GM19025 (cell line): ENCODE results near the gene UCK1.
"Not testable (repeated sequence)": the region's sequence is repeated elsewhere in the genome, so short reads cannot be mapped to it uniquely, and the experiment has no call there.

ENCODE experiments used
- ATAC-seq: cut with Tn5 transposase; IDR thresholded peaks from one replicate; pipeline ENCODE4 v1.9.1; 2021; ENCODE audit warnings: mild to moderate bottlenecking, low read depth, moderate library complexity; ENCODE audit not compliant: unreplicated experiment

UCK1 gene

DNA sequence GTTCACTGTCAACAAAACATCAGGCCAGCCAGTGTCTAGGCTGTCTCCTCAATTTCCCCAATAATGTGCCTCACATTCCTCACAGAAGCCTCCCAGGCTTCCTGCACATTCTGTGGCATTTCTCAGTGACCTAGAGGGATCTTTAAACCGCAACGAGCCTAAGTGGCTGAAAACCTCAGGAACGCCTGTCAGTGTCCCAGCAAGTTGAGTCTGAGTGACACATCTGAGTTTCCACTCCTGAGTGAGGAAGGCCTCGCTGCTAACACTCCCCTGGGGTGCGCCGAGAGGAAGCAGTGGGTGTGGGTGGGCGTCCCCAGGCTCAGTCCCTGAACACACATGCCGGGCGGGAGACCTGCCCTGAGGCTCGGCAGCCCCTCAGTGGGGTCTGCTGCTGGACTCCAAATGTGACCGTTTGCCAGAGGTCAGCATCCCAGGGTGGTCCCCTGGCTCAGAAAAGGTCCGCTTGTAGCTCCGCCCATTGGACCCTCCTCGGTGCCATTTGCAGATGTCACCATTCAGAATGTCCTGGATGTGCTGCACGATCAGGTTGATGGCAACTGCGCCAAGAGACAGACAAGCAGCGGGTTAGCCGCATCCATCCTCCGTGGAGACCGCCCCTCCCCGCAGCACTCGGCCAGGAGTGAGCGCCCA lies 6.3 kb downstream of the UCK1 start:
- no peak for ATAC-seq

DNA sequence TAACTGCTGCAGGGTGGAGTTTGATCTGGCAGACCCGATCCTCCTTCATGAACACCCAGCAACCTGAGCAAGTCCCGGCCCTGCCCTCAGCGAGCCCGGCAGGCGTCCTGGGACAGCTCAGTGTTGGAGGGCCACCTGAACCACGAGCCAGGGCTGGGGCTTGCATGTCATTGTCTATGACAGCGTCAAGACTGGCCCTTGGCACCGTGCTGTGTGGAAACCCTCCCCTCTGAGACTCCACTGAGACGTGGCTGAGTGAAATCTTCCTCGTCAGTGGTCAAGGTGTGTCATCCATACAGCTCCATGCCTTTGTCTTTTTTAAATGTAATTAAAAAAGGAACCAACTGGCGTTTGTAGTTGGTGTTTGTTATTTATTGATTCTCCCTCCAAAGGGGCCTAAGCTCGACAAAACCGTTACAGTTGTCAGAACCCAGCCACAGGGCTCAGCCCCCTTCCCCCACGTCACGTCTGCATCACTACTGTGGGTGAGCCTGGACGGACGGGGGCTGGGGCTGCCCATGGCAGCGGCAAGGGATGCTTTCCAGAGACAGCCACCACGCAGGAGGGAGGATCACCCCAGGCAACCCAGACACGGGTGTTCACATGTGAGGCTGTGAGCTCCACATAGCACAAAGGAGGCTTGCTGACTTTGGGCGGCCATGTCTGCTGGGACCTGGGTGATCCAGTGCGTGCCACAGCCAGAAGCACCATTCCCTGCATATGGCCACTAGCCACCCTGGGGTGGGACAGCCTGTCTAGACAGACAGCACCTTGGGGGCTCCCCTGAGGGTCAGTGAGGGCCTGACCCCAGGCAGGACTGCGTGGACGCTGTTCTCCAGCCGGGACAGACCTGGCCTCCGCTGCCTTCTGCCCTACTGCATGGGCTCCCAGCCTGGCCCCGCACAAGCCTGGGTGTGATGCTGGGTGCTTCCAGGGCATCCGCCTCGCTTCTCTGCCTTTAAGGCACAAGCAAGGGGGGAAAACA lies 7.3 kb downstream of the UCK1 start:
- ATAC-seq = no peak

DNA sequence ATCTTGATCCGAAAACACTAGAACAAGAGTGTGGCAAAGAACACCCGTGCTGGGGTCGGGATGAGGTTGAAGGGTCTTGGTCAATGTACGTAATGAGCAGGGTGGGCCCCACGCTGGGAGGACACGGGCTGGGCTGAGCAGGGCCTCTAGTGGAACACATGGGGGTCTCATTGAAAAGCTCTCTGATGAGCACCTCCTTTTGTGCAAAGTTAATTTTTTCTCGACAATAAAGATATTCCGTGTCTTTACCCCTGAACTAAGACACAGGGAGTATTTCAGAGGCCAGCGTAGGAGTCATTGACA lies 8.0 kb downstream of the UCK1 start:
- ATAC-seq = no peak

DNA sequence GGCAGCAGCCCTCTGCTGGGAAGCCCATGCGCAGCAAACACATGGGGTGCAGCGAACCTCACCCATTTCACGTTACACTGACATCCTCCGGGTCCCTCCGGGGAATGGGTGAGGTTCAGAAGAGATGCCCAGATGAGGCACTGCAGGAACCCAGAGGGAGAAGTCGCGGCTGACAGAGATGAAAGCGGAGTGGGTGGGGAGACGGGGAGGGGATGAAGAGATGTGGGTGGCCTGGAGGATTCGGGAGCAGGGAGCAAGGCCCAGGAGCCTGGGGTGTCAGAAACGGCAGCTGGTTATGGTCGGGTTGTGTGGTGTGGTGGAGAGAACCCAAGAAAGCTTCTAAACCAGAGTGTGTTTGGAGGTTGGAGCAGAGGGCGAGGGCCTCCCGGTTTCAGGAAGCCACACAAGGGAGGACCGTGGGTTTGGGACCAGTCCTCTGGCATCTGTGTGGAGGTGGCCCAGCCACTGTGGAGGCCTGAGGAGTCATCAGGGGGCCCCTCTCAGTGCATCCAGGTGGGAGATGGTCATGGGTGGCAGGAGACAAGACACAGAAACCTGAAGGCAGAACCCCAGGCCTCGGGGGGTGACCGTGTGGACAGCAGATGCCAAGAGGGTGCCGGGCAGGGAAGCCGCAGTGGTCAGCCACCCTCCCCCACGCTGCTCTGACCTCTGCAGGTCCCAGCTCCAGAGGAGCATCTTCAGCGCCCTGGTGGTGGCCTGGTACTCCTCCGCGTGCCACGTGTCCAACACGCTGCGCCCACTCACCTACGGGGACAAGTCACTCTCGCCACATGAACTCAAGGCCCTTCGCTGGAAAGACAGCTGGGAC lies 8.6 kb downstream of the UCK1 start:
- no peak for ATAC-seq

DNA sequence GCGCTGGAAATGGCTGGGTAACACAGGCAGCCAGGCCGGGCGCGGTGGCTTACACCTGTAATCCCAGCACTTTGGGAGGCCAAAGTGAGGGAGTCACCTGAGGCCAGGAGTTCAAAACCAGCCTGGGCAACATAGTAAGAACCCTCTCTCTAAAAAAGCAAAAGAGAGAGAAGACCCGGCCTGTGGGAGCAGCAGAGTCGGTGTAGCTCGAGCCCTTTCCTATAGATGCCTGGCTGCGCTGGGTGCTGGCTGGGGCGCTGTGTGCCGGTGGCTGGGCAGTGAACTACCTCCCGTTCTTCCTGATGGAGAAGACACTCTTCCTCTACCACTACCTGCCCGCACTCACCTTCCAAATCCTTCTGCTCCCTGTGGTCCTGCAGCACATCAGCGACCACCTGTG lies 9.2 kb downstream of the UCK1 start:
- ATAC-seq = no peak

DNA sequence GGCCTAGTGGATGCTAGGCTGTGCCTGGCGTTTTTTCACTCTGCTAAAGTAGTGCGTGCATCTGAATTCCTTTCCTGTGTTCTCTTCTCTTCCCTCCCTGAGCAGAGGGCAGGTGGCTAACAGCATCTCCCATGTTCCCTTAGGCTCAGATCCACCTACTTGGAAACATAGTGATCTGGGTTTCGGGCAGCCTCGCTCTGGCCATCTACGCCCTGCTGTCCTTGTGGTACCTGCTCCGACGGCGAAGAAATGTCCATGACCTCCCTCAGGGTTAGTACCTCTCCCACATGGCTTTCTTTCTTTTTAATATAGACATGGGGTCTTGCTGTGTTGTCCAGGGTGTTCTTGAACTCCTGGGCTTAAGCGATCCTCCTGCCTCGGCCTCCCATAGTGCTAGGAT lies 9.9 kb downstream of the UCK1 start:
- no peak for ATAC-seq

DNA sequence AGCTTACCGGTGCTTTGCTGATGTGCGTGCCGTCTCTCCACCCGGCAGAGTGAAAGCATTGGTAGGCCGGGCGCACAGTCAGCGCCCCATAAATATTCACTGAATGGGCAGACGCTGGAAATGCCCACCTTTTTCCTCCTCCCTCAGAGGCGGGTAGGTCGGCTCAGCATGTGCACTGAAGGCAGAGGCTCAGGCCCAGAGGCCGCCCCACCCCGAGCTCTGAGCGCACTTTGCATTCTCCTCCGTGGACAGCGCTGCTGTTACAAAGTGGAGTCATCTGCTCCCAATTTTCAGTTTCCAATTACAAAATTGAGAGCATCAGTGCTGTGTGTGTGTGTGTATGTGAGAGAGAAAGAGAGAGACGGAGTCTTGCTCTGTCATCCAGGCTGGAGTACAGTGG lies 10.6 kb downstream of the UCK1 start:
- ATAC-seq = no peak

DNA sequence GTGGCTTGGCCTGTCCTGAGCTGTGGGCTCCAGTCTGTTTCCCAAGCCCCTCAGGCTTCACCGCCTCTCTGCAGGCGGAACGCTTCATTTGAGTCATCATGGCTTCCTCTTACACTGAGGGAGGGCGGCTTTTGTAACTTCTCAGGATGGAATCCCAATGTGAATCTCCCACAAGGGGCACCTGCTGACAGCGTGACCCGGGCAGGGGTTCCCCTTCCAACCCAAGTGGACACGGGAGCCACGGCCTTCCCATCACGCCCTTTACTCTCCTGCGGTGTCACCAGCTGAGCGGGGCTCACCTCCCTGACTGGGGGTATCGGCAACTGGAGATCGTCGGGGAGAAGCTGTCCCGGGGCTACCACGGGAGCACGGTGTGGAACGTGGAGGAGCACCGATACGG lies 12.5 kb downstream of the UCK1 start:
- ATAC-seq = no peak

DNA sequence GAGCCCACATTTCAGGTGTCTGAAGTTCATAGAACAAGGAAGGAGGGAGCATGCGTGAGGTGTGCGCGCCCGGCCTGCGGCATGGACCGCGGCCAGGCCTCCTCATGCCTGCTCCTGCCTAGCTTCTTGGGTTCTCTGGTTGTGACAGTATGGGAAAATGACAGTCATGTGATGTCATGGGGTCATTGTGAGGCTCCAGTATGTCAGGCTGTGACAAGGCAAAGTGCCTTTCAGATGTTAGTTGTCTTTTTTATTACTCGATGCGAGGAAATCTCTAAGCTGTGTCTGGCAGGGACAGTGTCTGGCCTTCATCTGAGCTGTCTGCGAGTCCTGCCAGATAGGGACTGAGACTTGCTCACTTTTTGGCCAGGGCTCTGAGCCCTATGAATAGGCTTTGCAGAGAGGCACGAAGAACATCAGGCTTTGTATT lies 13.3 kb downstream of the UCK1 start:
- no peak for ATAC-seq

DNA sequence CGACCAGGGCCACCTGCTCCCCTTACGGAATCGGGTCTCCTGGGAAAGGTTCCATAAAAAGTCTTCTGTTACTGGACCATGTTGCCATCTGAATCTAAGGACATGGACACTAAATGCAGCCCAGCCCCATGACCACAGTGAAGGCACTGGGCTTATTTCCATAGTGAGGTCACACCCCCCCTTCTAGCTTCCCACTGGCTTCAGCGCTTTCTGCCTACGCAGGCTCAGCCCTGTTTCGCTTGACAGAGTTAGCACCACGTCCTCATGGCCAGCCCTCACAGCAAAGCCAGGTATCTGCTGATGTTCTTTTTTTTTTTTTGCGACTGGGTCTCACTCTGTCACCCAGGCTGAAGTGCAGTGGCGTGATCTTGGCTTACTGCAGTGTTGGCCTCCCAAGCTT lies 14.1 kb downstream of the UCK1 start:
- ATAC-seq = no peak

DNA sequence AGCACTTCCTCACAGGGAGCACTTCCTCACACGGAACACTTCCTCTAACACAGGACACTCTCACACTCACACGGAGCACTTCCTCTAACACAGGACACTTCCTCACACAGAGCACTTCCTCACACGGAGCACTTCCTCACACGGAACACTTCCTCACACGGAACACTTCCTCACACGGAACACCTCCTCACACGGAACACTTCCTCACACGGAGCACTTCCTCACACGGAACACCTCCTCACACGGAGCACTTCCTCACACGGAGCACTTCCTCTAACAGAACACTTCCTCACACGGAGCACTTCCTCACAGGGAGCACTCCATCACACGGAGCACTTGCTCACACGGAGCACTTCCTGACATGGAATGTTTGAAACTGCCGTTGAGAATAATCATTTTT lies 15.0 kb downstream of the UCK1 start:
- ATAC-seq = no peak

DNA sequence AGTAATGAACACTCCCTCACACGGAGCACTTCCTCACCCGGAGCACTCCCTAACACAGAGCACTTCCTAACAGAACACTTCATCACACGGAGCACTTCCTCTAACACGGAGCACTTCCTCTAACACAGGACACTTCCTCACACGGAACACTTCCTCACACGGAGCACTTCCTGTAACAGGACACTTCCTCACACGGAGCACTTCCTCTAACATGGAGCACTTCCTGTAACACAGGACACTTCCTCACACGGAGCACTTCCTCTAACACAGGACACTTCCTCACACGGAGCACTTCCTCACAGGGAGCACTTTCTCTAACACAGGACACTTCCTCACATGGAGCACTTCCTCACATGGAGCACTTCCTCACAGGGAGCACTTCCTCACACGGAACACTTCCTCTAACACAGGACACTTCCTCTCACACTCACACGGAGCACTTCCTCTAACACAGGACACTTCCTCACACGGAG lies 15.5 kb downstream of the UCK1 start:
- not testable (repeated sequence) for ATAC-seq

DNA sequence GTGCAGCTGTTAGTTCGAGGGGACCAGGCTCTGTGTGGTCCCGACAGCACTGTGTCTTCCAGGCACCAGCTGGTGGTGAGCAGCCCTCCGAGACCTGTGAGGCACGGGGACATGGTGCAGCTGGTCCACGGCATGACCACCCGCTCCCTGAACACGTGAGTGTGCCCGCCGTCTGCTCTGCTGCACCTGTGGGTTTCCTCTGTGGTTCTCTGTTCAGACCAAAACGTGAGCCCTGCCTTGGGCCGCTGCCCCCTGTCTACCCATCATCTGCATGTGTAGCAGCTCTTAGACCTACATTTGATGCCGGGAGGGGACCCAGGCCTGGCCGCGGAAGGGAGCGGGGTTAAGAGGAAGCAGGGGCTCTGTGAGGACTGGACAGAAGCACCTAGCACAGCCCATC lies 17.9 kb downstream of the UCK1 start:
- ATAC-seq = no peak

DNA sequence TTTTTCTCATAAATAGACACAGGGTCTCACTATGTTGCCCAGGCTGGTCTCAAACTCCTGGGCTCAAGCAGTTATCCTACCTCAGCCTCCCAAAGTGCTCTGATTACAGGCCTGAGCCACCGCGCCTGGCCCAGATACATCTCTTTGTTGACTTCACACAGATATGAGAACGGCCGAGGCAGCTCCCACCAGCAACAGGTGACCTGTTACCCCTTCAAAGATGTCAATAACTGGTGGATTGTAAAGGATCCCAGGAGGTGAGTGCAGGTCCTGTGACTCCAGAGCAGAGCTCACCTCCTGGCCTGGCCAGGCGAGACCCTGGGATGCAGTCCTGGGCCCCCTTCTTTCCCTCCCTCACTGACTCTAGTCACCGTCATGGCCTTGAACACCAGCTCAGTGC lies 19.2 kb downstream of the UCK1 start:
- ATAC-seq = no peak

DNA sequence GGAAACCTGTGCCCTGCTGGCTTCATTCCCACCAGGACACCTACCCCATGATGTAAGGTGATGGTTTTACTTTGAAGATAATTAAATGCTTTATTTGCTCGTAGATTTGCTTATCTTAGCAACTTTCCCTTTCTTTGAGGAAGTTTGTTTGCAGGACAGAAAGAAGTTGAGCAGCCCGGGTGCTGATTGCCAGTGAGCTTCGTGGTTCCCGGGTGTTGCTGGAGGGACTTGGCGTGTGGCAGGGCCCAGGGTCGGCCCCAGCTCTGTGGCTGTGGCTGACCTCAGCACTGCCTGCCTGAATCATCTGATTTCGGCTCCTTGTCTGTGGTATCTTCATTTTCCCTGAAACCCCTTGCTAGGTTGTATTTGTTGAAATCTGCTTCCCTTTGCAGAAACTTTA lies 19.6 kb downstream of the UCK1 start:
- ATAC-seq = no peak

DNA sequence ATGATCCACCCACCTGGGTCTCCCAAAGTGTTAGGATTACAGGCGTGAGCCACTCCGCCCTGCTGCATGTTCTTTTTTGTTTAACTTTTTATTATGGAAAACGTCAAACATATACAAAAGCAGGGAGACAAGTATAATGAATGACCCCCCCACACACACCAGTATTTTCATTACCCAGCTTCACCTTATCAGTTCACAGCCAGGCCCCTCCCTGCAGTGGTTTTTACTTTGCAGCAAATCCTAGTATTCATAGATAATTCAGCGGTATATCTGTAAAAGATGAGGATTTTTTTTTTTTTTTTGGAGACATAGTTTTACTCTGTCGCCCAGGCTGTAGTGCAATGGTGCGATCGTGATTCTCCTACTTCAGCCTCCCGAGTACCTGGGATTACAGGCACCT lies 26.1 kb downstream of the UCK1 start:
- no peak for ATAC-seq

DNA sequence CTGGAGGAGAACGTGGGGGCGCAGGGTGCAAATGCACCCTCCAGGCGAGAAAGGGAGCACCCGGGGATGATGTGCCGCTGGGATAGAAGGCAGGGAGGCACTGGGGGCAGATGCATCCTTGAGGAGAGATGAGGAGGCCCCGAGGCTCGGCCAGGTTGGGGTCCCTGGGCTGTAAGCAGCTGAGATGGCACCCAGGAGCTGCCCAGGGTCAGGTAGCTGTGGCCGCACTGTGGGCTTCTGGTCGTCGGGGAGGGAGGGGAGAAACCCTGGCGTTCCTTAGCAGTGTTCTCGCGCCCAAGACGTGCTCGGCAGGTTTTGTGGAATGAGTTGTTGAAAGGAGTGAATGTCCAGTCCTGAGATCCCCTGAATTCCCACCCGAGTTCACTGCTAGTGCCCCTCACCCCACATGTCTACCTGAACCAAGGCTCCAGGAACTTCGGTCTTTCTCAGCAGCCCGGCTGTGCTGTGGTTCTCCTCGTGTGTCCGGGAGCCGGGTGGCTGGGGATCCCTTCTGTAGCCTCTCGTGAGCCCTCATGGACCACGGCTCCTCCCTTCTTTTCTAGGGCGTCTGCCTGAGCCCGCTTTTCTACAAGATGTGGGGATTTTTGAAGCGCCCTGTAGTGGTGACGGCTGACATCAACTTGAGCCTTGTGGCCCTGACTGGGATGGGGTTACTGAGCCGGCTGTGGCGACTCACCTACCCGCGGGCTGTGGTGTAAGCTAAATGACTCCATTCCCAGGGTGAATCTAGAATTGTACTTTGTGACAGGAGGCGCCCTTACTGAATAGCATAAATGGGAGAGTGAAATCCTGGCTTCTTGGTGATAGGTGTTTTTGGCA lies 27.2 kb downstream of the UCK1 start:
- no peak for ATAC-seq

DNA sequence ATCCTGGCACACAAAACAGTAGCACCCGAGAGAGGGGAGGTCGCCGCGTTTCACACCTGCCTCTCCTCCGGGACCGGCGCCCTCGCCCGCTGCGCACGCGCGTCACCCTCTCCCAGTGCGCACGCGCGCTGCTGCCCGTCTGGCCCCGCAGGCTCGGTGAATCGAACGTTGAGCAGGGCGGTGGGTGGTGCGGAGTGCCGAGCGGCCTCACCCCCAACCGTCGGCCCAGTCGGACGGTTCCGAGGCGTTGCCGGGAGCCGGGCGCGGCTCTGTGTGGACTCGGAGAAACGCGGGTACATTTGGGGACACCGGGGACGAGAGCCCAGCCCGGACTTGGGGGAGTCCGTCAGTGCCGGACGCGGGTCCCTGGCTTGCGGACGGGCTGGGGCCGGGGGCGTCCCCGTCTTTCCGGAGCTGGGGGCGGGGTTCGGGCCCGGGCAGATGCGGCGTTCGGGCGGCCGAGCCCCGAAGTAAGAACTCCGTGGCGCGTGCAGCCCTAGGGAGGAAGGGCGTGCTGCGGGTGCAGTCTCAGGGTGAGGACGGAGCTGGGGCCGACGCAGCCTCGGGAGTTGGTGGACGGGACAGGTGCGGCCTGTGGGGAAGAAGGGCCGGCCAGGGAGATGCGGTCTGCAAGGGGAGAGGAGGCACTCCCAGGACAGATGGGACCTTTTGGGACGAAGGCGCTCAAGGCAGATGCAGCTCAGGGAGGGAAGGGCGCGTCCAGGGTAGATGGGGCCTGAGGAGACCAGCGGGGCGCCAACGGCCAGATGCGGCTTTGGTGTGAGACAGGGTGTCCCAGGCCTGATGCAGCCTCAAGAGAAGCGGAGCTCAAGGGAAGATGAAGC lies 28.1 kb downstream of the UCK1 start, which contains the start of gene POMT1:
TSS of gene POMT1 (plus strand) at position 138 of the 845 bp plus-strand sequence. CDS start 1,301 bp downstream, outside the sequence.
- peak; percentile 77 for ATAC-seq

DNA sequence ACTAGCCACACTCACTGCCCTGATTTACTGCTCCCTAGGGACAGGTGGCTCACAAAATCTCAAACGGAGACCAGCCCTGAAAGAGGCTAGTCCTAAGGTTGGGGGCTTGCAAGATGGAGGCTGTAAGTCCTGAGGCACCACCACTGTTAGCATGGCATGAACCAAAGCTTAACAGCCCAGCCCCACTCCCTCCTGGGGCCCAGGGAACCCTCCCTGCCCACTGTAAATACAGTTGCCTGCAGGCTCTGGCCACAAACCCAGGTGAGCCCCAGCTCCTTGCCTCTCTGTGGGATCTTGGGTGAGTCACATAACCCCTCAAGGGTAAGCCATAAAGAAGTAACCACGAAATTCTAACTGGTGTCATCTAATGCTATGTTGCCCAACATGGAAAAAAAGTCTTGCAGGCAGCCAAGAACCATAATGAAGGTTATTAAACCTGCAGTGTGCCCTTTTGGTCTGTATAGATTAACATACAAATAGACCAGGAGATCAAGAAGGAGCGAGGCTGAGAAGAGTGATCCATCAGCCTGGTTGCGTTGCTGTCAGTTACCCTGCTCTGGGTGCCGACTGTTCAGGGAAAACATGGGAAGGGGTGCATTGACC lies 30.0 kb downstream of the UCK1 start:
- no peak for ATAC-seq
